EL (cell line): ENCODE results near the gene FOS.
"Not testable (repeated sequence)": the region's sequence is repeated elsewhere in the genome, so short reads cannot be mapped to it uniquely, and the experiment has no call there.

Experiments
- DNase-seq: peaks from one replicate; pipeline ENCODE4 v3.0.0-alpha.2; 2016

FOS gene

GRCh38 chr14:75277815-75278421 is 710 bp upstream of the FOS start:
- DNase-seq: no peak

DNA sequence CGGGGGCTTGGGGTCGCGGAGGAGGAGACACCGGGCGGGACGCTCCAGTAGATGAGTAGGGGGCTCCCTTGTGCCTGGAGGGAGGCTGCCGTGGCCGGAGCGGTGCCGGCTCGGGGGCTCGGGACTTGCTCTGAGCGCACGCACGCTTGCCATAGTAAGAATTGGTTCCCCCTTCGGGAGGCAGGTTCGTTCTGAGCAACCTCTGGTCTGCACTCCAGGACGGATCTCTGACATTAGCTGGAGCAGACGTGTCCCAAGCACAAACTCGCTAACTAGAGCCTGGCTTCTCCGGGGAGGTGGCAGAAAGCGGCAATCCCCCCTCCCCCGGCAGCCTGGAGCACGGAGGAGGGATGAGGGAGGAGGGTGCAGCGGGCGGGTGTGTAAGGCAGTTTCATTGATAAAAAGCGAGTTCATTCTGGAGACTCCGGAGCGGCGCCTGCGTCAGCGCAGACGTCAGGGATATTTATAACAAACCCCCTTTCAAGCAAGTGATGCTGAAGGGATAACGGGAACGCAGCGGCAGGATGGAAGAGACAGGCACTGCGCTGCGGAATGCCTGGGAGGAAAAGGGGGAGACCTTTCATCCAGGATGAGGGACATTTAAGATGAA is 630 bp downstream of the FOS start:
- DNase-seq: peak; percentile 58

DNA sequence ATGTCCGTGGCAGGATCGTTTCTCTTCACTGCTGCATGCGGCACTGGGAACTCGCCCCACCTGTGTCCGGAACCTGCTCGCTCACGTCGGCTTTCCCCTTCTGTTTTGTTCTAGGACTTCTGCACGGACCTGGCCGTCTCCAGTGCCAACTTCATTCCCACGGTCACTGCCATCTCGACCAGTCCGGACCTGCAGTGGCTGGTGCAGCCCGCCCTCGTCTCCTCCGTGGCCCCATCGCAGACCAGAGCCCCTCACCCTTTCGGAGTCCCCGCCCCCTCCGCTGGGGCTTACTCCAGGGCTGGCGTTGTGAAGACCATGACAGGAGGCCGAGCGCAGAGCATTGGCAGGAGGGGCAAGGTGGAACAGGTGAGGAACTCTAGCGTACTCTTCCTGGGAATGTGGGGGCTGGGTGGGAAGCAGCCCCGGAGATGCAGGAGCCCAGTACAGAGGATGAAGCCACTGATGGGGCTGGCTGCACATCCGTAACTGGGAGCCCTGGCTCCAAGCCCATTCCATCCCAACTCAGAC is 1.2 kb downstream of the FOS start:
- DNase-seq: no peak

DNA sequence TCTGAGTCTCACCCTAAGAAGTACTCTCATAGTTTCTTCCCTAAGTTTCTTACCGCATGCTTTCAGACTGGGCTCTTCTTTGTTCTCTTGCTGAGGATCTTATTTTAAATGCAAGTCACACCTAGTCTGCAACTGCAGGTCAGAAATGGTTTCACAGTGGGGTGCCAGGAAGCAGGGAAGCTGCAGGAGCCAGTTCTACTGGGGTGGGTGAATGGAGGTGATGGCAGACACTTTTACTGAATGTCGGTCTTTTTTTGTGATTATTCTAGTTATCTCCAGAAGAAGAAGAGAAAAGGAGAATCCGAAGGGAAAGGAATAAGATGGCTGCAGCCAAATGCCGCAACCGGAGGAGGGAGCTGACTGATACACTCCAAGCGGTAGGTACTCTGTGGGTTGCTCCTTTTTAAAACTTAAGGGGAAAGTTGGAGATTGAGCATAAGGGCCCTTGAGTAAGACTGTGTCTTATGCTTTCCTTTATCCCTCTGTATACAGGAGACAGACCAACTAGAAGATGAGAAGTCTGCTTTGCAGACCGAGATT is 1.7 kb downstream of the FOS start:
- no peak for DNase-seq

- DNase-seq: no peak
Measured at GRCh38 chr14:75280831-75281653, 2.4 kb downstream of the FOS start.

DNA sequence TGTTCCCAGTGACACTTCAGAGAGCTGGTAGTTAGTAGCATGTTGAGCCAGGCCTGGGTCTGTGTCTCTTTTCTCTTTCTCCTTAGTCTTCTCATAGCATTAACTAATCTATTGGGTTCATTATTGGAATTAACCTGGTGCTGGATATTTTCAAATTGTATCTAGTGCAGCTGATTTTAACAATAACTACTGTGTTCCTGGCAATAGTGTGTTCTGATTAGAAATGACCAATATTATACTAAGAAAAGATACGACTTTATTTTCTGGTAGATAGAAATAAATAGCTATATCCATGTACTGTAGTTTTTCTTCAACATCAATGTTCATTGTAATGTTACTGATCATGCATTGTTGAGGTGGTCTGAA is 3.0 kb downstream of the FOS start:
- DNase-seq: no peak

- no peak for DNase-seq
Measured at GRCh38 chr14:75282170-75282554, 3.5 kb downstream of the FOS start.

GRCh38 chr14:75282555-75283161 is 4.0 kb downstream of the FOS start:
- not testable (repeated sequence) for DNase-seq

DNA sequence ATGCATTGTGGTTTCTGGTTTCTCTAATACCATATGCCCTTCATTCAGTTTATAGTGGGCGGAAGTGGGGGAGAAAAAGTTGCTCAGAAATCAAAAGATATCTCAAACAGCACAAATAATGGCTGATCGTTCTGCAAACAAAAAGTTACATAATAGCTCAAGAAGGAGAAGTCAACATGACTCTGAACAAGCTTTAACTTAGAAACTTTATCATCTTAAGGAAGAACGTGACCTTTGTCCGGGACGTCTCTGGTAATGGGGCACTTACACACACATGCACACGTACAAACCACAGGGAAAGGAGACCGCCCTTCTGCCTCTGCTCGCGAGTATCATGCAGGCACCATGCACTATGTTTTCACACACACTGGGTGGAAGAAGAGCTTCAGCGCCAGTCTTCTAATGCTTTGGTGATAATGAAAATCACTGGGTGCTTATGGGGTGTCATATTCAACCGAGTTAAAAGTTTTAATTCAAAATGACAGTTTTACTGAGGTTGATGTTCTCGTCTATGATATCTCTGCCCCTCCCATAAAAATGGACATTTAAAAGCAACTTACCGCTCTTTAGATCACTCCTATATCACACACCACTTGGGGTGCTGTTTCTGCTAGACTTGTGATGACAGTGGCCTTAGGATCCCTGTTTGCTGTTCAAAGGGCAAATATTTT is 4.7 kb downstream of the FOS start:
- no peak for DNase-seq

- DNase-seq: no peak
Measured at GRCh38 chr14:75283833-75284563, 5.4 kb downstream of the FOS start.

GRCh38 chr14:75285331-75285730 is 6.7 kb downstream of the FOS start:
- no peak for DNase-seq

DNA sequence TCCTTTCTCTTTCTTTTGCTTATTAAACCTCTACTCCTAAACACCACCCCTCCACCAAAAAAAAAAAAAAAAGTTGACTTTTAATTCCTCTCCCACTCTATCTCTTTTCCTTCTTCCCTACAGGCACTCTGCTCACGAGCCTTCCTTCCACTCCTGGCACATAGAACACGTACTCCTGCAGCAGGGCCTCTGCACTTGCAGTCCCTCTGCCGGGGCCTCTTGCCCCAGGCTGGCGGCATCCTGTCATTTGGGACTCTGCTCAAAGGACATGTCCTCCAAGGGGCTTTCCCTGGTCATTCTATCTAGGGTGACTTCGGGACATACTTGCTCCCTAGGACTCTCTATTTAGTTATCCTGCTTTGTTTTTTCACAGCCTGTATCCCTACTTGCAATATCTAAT is 7.7 kb downstream of the FOS start:
- no peak for DNase-seq

DNA sequence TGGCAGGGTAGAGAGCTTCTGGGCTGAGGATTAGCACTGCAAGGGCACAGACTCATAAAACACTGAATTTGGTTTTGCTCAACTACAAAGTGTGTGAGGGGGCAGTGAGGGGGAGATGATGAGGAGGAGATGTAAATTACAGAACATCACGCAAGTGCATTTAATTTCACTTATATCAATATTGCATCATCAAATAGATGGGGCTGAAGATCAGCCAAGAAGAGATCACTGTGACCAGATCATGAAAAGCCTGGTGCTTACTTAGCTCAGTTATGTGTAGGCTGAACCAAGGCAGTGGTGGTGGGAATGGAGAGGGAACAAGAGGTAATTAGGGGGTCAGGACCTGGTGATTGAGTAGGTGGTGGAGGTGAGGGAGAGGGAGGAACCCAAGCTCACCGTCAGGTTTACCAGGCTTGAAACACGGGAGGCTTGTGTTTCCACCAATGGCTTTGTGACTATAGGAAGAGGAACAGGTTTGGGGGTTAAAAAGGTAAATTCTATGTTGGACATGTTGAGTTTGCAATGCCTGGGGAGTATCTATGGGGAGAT is 11.3 kb downstream of the FOS start:
- no peak for DNase-seq

DNA sequence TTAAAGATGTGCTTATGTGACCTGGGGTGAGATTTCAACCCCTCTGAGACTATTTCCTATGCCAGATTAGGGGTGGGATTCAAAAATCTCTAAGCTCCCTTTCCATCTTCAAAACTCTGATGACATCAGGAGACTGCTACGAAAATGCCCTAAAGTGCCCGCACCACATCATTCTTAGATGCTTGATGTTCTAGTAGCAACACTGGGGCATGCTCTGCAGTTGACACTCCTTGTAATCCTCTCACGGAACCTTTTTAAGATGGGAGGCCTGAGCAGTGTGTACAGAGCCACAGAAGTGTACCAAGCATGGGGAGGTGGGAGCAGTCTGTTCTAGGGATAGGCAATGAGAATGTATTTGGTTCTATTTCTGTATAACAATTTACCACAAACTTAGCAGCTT is 12.2 kb downstream of the FOS start:
- no peak for DNase-seq

DNA sequence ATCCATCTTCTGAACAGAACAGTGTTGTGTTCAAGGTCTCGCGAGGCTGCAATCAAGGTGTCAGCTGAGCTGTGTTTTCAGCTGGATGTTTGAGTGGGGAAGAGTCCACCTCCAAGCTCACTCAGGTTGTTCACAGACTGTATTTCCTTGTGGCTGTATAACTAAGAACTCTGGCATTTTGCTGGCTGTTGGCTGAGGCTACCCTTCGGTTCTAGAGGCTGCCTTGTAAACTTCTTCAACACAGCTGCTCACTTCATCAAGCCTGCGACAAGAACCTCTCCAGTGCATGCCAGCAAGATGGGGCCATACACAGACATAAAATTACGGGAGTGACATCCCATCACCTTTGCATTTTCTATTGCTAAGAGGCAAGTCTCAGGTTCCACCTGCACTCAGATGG is 12.7 kb downstream of the FOS start:
- DNase-seq: no peak

DNA sequence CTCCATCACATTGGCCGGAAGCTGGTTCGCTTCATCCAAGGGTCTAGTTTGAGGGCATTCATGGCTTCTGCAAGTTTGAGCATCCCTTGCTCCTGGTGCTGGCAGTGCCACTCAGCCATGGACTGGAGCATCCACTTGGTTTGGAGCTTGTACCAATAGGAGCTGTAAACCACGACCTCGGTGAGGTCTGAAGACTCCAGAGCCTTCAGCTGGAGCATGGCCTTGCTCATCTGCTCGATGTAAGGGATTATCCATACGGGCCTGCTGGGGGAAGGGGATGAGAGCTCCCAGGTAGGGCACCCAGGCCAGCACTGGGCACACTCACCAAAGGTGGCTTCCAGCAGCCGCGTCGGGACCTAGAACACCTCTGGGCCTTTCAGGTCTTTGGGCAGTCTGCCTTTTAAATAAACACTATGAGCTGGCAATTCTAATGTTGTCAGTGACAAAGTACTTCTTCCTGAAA is 13.5 kb downstream of the FOS start:
- no peak for DNase-seq

DNA sequence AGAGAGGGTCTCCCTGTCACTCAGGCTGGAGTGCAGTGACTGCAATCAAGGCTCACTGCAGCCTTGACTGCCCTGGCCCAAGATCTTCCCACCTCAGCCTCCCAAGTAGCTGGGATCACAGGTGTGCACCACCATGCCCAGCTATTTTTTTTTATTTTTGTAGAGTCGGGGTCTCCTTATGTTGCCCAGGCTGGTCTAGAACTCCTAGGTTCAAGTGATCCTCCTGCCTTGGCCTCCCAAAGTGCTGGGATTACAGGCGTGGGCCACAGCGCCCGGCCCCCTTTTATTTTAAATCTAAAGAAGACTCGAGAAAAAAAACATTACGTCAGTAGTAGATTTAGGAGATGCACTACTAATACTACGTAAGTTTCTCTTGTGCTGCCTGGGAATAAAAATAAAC is 14.3 kb downstream of the FOS start:
- DNase-seq: no peak

DNA sequence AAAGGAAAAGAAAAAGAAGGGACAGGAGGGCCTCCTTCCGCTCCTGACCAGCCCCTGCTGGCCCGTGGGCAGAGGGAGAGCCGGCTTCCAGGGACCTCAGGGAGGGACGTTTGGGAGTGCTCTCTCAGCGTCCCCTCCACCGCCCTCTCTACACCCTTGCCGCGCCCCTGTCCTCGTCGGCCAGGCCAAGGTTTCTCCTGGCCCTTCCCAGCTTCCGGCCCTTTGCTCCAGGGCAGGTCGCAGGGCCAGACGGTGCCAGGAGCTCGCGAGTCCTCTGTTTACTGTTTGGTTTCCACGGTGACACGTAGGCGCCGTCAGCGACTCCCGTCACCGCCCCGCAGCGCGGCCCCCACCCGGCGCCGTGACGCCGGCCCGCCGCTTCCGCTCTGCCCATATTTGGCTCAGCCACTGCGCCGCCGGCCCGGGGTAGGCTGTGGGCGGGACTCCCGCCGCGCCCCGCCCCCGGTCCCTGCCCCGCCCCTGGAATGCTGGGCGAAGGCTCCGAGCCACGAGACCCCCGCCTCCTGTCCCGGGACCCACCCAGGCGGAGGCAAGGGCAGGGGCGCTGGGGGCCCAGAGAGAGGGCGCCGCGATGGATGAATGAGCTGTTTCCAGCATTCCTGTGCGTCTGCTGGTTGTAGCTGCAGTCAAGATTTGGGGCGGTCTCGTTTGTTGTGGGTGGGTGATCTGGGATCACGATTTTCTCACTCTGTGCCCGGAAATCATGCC is 15.5 kb downstream of the FOS start:
- DNase-seq: peak; percentile 96

DNA sequence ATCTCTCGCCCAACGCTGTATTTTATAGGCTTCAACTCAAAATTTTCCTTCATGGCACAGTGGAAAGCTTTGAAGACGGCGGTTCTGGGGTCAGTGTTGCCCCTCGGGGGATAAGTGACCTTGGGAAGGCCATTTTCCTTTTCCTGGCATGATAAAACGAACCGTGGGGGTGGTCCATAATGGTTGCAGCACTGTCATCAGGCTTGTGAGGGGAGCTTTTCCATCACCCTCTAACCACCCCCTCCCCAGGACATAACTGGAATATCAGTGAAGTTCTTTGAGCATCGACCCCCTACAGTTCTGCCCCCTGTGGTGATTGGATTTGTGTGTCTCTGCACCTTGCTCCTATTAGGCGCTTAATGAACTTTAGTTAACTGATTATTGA is 16.0 kb downstream of the FOS start:
- no peak for DNase-seq

- peak; percentile 81 for DNase-seq
Measured at GRCh38 chr14:75295061-75295461, 16.4 kb downstream of the FOS start.
